ENCODE measurements around the gene KLF15. TPM values are rescaled to one million over a fixed set of nuclear protein-coding genes. Genes with fewer than 3 reads are reported as not detected.
A peak's percentile ranks its signal among the peaks of the same experiment; 100 is the strongest.

KLF15 gene
- total and polyA plus RNA-seq, 9 donors, result 13.4 to 83.3 (median 40.0) TPM

GRCh38 chr3:126316031-126316461 is 41.2 kb downstream of the KLF15 start:
- Histone ChIP-seq H3K36me3 (no peaks in the 10 kb centered on the region), H3K4me3 (no peak overlapping the region), H3K9me3 (no peaks in the 10 kb centered on the region), H3K27me3 (no peaks in the 10 kb centered on the region), H3K27ac (peak overlapping the region; percentile 55 to 62), H3K4me1 (ENCODE audit: insufficient read depth) (peaks cover 28% of the 10 kb centered on the region)
- peak in 1 of 5 donors; percentile 34 for DNase-seq
- WGBS, 3 donors, result 15 to 36% (median 23%) methylated on average over 12 of the region's 12 CpGs
- no peak for TF ChIP-seq POLR2A (IDR thresholded peaks at IDR 0.05)
- no peak for TF ChIP-seq CTCF (IDR thresholded peaks at IDR 0.05)
- TF ChIP-seq EP300 (IDR thresholded peaks at IDR 0.05), result no peak
- intact Hi-C loops (cut with DNase I), result no loop called here

DNA sequence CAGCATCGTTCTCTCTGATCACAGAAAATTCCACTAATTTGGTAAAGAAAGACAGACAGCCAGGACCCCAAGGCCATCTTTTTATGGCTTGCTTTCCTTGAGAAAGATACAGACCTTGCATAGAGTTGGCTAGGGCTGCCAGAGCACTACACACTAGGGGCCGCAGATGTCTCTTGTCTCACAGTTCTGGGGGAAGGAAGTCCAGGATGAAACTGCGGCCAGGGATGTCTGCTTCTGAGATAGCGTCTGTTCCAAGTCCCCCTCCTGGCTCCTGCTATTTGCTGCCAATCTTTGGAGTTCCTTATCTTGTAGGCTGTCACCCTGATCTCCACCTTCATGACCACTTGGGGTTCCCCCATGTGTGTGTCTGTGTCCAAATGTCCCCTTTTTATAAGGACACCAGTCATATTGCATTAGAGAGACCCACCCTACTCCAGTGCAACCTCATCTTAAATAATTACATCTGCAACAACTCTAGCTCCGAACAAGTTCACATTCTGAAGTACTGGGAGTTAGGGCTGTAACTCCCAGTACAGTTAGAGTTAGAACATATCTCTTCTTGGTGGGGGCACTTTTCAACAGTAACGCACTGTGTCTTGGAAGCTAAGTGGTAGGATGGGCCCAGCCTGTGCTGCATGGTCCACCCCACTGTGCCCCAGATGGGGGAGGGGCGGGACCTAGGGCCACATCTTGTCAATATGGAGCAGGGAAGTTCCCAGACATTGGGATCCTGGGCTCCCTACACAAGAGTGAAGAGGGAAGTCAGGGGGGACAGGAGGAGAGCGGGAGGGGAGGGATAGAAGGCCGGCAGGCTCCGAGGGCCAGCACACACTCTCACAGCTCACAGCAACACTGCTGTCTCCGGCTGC is 42.2 kb downstream of the KLF15 start:
- intact Hi-C loops (cut with DNase I), result loop anchor here in 1 of 4 donors (5.0 kb wide), 1 partner anchor 37 kb away; no protein-coding TSS in a partner anchor
- Histone ChIP-seq H3K4me3 (no peak overlapping the region), H3K27me3 (no peaks in the 10 kb centered on the region), H3K27ac (peak overlapping the region; percentile 55 to 62), H3K4me1 (ENCODE audit: insufficient read depth) (peaks cover 28% of the 10 kb centered on the region), H3K36me3 (no peaks in the 10 kb centered on the region), H3K9me3 (no peaks in the 10 kb centered on the region)
- peak; percentile 53 to 64 (median 57) for DNase-seq
- TF ChIP-seq POLR2A (IDR thresholded peaks at IDR 0.05), result no peak
- TF ChIP-seq EP300 (IDR thresholded peaks at IDR 0.05), result no peak
- no peak for TF ChIP-seq CTCF (IDR thresholded peaks at IDR 0.05)
- WGBS, 3 donors, result 16 to 27% (median 23%) methylated on average over 11 of the region's 11 CpGs

DNA sequence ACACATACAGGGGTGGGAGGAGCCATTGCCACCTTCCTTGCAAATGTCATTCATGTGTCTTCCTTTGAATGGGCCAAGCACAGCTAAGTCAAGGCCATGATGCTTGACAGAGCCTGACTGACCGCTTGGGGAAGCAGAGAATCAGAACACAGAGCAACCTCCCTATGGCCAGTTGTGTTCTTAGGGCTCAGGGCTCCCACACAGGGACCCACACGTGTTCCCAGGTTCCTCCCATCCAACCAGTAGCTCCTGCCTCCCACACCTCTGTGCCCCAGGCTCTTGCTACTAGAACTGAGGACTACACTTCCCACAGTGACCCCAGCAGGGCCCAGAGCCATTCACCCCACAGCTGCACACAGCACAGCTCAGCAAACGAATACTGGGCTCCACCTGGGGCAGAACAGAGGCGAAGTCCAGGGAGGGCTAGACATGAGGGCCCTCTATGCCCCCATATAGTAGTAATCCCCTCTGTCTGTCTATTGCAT is 42.9 kb downstream of the KLF15 start:
- Histone ChIP-seq H3K4me3 (no peak overlapping the region), H3K4me1 (ENCODE audit: insufficient read depth) (peaks cover 28% of the 10 kb centered on the region), H3K27me3 (no peaks in the 10 kb centered on the region), H3K27ac (peak overlapping the region; percentile 12 to 62), H3K36me3 (no peaks in the 10 kb centered on the region), H3K9me3 (no peaks in the 10 kb centered on the region)
- TF ChIP-seq EP300 (IDR thresholded peaks at IDR 0.05), result no peak
- no peak for TF ChIP-seq POLR2A (IDR thresholded peaks at IDR 0.05)
- TF ChIP-seq CTCF (IDR thresholded peaks at IDR 0.05), result no peak
- peak in 1 of 5 donors; percentile 40 for DNase-seq
- intact Hi-C loops (cut with DNase I), result loop anchor here in 1 of 4 donors (5.0 kb wide), 1 partner anchor 38 kb away; no protein-coding TSS in a partner anchor
- WGBS, 3 donors, result 38 to 49% (median 49%) methylated on average over 4 of the region's 4 CpGs

- peak overlapping the region; percentile 12 to 62 for H3K27ac ChIP-seq
- TF ChIP-seq EP300 (IDR thresholded peaks at IDR 0.05) (no peak), POLR2A (IDR thresholded peaks at IDR 0.05) (no peak), CTCF (IDR thresholded peaks at IDR 0.05) (no peak)
- H3K4me3 ChIP-seq, result no peak overlapping the region
- H3K9me3 ChIP-seq, result no peaks in the 10 kb centered on the region
- peaks cover 28% of the 10 kb centered on the region for H3K4me1 ChIP-seq (ENCODE audit: insufficient read depth)
- H3K27me3 ChIP-seq, result no peaks in the 10 kb centered on the region
- DNase-seq, result peak in 1 of 5 donors; percentile 29
- H3K36me3 ChIP-seq, result no peaks in the 10 kb centered on the region
- intact Hi-C loops (cut with DNase I), result loop anchor here in 1 of 4 donors (5.0 kb wide), 1 partner anchor 39 kb away; no protein-coding TSS in a partner anchor
- 67 to 78% (median 72%) methylated on average over 6 of the region's 6 CpGs for WGBS, 3 donors
Observed at GRCh38 chr3:126313580-126314304, 43.5 kb downstream of the KLF15 start.

Measured in ovary (tissue), 9 donors.